H1 (cell line): ENCODE measurements around the gene SORCS3. TPM values are rescaled to one million over a fixed set of nuclear protein-coding genes. Genes with fewer than 3 reads are reported as not detected.

ENCODE experiments used
- CHD7 ChIP-seq: fragments of 300-600 bp; sonication (generic); IDR thresholded peaks from 2 replicates; pipeline ENCODE4 v1.7.1; 2012; ENCODE audit warnings: low read length, moderate library complexity, mild to moderate bottlenecking, inconsistent platforms; ENCODE audit not compliant: insufficient replicate concordance
- SAP30 ChIP-seq: fragments of 300-600 bp; sonication (generic); IDR thresholded peaks from 2 replicates; pipeline ENCODE4 v1.7.1; 2012; ENCODE audit warnings: low read length, moderate library complexity, mild to moderate bottlenecking, inconsistent platforms; ENCODE audit not compliant: insufficient read depth, insufficient replicate concordance
- polyA plus RNA-seq, 7 experiments: library from polyadenylated mRNA; depleted of rRNA in 3 of 7; stranded (reverse) in 5 of 7; unstranded in 2 of 7; fragments of >200 nt in 5 of 7; fragments of 200-250 nt in 2 of 7; gene quantifications; 1 replicate in 5 of 7; 2 replicates in 1 of 7; 4 replicates in 1 of 7; pipeline versions ENCODE4 v1.2.1 to v1.2.3, GENCODE V29; 2011 to 2013; ENCODE audit warnings: missing spikeins in 2 of 7, mixed read lengths in 2 of 7
- total RNA-seq: library from RNA; stranded (reverse); fragmentation: NEBNext Ultra II Directional; extraction: Animal tissue kit (Norgen Biotek cat#: 25700); gene quantifications from 2 replicates; pipeline ENCODE4 v1.2.1, GENCODE V29; 2021

Gene SORCS3
- total and polyA plus RNA-seq, 2 of the 8 experiments (the other 6 are each of a cell fraction or from before 2014, with no cell fraction given), result 0.26 to 0.88 TPM

- TF ChIP-seq CHD7, result no peak
- TF ChIP-seq SAP30, result no peak
- TF ChIP-seq, all 59 proteins: peak for 0
Observed at GRCh38 chr10:105181626-105182025, 540.5 kb downstream of the SORCS3 start (continued).
